CD4-positive, alpha-beta T cell treated with Interleukin-6 at 100 ng/mL for 8 hours (primary cell): ENCODE measurements around the gene B9D2.
"Not testable (repeated sequence)": the region's sequence is repeated elsewhere in the genome, so short reads cannot be mapped to it uniquely, and the experiment has no call there.

Source experiments
- DNase-seq: peaks from one replicate; pipeline ENCODE4 v3.0.0-alpha.2; 2020; ENCODE audit warnings: mixed read lengths, low spot score

B9D2 gene

DNA sequence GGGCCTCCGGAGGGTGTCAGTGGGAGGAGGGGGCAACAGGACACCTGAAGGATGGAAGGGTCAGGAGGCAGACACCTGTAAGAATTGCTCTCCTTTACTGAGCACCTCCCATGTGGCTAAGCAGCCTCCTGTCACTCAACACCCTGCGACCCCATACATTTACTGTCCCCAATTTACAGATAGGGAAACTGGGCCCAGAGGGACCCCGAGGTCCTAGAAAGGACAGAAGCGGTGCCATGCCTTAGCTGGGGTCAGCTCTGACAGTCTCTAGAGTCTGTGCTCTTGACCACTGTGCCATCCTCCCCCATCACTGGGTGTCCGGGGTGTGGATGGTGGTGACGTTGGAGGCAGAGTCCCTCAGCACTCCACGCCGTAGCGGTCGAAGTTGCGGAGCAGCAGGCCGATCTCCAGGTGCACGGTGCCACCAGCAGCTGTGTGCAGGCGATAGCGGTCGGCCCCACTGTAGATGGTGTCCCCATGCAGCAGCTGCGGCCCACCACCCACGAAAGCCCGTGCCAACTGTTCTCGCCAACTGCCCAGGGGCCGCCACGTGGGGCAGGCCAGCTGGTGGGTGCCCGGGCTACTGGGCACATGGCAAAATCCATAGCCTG, 9.5 kb downstream of the B9D2 start:
- no peak for DNase-seq

DNA sequence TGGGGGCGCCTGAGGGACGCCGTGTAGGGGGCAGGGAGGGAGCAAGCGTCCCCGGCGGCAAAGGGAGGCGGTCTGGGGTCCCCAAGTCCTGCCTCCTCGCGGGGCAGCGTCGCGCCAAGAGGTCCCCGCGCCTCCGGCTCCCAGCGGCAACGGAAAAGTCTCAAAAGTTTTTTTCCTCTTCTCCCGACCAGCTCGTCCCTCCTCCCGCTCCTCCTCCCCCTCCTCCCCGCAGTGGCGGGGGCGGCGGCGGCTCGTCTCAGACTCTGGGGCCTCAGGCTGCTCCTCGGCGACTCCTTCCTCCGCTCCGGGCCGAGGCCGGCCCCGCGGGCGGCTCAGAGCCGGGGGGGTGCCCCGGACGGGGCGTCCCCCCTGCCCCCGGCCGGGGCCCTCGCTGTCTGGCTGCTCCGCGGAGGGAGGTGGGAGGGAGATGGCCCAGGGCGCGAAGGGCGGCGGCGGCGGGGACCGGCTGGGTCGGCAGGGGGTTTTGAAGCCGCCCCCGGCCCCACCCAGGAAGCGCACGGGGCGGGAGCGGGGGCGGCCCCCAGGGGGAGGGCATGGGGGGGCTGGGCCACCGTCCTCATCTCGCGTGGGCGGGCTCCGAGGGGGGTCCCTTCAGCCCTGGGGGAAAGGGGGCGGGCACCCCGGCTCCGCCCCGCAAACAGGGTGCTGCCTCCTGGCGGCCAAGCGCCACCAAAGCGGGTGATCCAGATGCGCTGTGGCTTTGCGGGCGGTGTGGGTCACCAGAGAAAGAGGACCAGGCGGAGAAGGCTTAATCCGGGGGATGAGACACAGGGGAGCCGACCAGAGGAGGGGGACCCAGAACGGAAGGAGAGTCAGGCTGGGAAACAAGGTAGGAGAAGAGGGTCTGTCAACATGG, 10.2 kb downstream of the B9D2 start, which contains the start of gene TGFB1:
TGFB1 (minus strand) TSS at position 457 of the 877 bp plus-strand sequence. CDS start 878 bp downstream, outside the sequence.
- DNase-seq: peak; percentile 95

GRCh38 chr19:41352609-41353465, 11.1 kb downstream of the B9D2 start:
- peak; percentile 76 for DNase-seq

DNA sequence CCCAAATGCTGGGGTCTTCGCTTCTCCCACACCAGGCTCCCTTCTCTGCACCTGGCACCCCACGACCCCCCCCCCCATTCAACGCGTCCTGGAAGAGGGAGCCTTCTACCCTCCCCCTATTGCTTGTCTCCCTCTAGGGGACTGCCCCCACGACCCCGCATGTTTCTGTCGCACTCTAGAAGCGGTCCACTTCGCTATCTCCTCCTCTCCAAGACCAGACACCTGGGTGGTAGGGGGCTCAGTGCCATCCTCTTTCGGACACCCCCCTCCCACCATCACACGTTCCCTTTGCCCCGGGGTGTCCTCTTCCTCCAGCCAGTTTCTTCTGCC, 11.7 kb downstream of the B9D2 start:
- no peak for DNase-seq

DNA sequence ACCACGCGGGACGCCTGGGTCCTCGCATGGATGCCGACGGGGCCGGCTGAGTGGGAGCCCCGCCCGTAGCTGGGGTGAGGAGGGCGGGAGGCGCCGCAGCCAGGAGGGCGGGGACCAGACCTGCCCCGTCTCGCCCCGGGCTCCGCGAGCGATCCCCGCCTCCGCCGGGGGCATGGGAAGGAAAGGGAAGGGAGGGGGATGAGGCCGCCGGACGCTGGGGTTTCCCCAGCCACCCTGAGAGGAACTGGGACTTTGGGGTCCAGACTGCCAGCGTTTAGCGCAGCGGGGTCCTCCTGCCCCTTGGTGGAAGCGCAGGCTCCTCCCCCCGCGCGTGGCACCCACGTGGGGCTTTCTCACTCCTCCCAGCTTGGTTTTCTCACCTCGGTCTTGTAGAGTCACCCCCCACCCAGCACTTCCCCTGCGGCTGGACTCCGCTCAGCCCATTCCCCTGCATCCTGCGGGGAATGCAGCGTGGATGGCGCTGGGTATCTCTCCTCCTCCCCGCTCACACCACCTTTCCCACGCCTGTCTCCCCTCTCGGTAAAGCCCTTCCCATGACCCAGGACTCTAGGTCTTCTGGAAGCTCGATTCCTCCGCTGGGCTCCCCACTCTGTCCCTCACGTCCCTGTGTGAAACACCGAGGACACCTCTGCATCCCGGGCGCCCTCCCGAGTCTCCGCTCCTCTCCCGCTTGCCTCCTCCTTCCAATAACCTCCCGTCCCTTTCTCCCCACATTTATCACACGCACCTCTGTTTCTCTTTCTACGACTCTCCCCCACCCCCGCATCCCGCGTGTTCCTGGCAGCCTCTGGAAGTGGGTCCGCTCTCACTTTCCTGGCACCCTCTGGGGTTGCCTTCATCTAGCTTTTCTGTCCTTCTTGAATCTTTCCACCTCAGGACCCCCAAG, 12.4 kb downstream of the B9D2 start:
- DNase-seq: peak; percentile 82

DNA sequence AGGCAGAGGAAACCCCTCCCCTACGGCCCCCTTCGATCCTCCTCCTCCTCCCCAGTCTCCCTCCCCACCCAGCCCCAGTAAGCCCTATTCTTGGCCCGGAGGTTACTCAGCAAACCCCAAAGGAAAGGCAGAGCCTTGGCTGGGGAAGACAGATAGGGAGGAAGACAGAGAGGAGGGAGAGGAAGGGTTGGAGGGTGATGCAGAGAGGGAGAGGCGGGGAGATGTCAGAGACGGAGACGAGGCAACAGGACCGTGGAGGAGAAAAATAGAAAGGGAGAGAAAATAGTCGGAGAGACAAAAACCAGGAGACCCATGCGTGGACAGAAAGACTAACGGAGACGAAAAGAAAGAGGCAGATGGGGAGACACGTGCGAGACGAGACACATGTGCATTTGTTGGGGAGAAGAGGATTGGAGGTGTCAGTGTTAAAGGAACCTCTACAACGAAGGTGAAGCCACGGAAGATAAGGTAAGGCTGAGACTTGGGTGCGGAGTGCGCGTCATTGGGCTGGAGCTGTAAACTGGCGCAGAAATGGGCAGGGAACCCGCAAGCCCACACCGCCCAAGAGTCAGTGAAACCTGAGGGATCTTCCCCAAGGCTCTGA, 13.1 kb downstream of the B9D2 start:
- no peak for DNase-seq

- not testable (repeated sequence) for DNase-seq
Observed at GRCh38 chr19:41346916-41347315, 17.0 kb downstream of the B9D2 start.

DNA sequence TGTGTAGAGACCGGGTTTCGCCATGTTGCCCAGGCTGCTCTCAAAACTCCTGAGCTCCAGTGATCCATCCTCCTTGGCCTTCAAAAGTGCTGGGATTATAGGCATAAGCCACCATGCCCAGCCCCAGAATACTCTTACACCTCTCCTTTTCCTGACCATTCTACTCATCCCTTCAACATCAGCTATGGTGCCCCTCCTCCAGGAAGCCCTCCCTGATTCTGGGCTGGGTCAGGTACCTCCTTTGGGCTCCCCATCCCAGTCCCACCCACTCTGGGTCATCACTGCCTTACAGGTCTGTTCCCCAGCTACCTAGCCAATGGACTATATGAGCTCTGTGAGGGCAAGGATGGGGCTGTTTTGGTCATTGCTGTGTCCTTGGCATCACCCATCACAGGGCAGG, 19.8 kb downstream of the B9D2 start:
- no peak for DNase-seq

GRCh38 chr19:41341669-41342490, 22.1 kb downstream of the B9D2 start:
- DNase-seq: peak; percentile 44

DNA sequence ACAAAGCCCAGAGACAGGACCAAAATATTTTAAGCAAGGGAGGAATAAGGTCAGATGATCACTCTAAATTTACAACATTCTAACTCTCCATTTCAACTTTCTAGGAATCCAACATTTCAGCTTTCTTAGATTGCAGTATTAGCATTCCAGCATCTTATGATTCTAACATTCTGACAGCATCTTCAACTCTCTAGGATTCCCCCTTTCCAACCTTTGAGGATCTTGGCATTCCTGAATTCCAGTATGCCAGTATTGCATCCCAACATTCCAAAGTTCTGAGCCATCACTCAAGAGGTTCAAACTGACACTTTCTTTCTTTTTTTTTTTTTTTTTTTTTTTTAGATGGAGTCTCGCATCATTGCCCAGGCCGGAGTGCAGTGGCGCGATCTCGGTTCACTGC, 24.0 kb downstream of the B9D2 start:
- no peak for DNase-seq

DNA sequence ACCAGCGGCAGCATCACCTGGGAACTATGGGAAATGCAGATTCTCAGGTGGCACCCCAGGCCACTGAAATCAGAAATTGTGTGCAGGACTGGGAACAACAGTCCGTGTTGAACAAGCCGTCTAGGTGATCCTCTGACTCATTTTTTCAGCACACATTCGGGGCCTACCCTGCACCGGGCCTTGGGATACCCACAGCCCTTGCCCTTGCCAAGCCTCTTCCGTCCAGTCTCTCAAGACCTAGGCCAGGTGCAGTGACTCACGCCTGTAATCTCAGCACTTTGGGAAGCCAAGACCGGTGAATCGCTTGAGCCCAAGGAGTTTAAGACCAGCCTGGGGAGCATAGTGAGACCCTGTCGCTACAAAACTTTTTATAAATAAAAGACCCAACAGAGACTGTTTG, 28.5 kb downstream of the B9D2 start:
- no peak for DNase-seq

- DNase-seq: no peak
Observed at GRCh38 chr19:41334793-41335192, 29.2 kb downstream of the B9D2 start.

DNA sequence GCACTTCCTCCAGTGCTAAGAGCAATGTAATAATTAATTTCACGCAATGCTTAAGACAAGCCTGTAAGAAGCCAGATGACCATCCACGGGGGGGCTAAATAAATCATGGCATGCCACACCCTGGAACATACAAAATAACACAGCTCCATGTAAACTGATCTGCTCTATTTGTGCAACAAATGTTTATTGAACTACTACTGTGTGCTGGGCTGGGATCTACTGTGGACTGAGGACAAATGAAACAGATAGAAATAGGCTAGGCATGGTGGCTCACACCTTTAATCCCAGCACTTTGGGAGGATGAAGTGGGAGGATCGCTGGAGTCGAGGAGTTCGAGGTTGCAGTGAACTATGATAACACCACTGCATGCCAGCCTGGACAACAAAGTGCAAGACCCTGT, 31.5 kb downstream of the B9D2 start:
- no peak for DNase-seq

- no peak for DNase-seq
Observed at GRCh38 chr19:41332000-41332399, 31.9 kb downstream of the B9D2 start.

DNA sequence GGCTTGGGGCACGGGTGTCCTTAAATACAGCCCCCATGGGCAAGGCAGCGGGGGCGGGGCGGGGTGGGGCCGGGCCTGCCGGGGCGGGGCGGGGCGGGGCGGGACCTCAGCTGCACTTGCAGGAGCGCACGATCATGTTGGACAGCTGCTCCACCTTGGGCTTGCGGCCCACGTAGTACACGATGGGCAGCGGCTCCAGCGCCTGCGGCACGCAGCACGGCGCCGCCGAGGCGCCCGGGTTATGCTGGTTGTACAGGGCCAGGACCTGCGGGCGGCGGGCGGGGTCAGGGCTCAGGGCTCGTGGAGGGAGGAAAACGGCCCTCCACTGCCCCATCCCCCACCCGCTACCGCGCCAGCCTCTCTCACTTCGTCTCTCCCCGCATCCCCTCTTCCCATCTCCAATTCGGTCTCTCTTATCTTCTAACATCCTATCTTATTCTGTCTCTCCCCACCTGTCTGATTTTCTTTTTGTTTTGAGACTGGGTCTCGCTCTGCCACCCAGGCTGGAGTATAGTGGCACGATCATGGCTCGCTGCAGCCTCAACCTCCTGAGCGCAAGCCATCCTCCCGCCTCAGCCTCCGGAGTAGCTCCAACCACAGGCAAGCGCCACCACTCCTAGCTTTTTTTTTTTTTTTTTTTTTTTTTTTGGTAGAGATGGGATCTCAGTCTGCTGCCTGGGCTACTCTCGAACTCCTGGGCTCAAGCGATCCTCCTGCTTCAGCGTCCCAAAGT, 32.8 kb downstream of the B9D2 start:
- DNase-seq: no peak

DNA sequence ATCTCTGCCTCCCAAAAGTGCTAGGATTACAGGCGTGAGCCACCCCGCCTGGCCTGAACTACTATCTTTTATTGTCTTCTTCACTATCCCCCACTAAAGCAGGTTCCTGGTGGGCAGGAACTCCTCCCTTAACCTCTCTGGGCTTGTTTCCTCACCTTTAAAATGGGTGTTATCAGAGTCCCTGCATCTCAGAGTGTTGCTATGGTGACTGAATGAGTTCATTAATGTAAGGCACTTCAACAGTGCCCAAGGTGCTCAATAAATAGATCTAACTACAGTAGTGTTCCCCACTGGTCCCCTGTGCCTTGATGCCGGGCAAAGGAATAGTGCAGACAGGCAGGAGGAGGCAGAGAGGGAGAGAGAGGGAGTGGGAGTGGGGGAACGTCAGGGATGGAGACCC, 33.5 kb downstream of the B9D2 start:
- no peak for DNase-seq

DNA sequence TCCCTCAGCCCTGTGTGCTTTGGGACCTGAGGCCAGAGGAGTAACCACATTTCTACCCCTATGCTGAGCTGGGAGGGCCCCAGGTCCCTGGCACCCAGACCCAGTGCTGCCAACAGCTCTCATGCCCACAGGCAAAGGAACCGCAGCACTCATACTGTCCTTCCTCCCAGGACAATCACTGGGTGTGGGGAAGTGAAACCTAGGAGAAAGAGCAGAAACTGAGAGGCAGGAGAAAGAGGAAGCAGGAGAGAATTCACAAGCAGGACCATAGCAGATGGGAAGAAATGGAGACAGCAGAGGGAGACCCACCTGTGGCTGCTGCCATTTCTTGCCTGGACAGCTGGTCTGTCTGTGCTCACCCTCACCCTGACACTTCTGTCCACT, 35.1 kb downstream of the B9D2 start:
- no peak for DNase-seq

- peak; percentile 29 for DNase-seq
Observed at GRCh38 chr19:41328157-41328841, 35.6 kb downstream of the B9D2 start.

GRCh38 chr19:41327576-41328156, 36.3 kb downstream of the B9D2 start:
- DNase-seq: peak; percentile 75
